Colonic mucosa (tissue), 4 donors: ENCODE data around the gene EZH1. TPM values are rescaled to one million over a fixed set of nuclear protein-coding genes. Genes with fewer than 3 reads are reported as not detected.

Experiments used
- DNase-seq: peaks from one replicate; pipeline ENCODE4 v3.0.0-alpha.2; 2020
- H3K27ac ChIP-seq: fragments of 200-600 bp; one replicate; pipeline ENCODE4 v1.8.0; 2021
- H3K27me3 ChIP-seq: fragments of 200-600 bp; one replicate; pipeline ENCODE4 v1.8.0; 2021
- H3K36me3 ChIP-seq: fragments of 200-600 bp; one replicate; pipeline ENCODE4 v1.8.0; 2021
- H3K4me1 ChIP-seq: fragments of 200-600 bp; one replicate; pipeline ENCODE4 v1.8.0; 2021; ENCODE audit warnings: mild to moderate bottlenecking
- H3K4me3 ChIP-seq: fragments of 200-600 bp; one replicate; pipeline ENCODE4 v1.8.0; 2021
- H3K9ac ChIP-seq, 2 donors: one replicate each; pipeline ENCODE4 v1.7.0; 2013; ENCODE audit warnings: control low read depth in 2 of 2, low read depth in 2 of 2, low read length in 2 of 2
- H3K9me3 ChIP-seq: fragments of 200-600 bp; one replicate; pipeline ENCODE4 v1.8.0; 2021
- intact Hi-C: fragments of 100-400 bp; cut with DNase I; formaldehyde crosslinking; loops from one replicate; pipeline ENCODE4 v1.14.1; 2022
- total RNA-seq, 2 donors: library from RNA; stranded (reverse); fragmentation: NEBNext Ultra II Directional in 1 of 2; extraction: Animal tissue kit (Norgen Biotek cat#: 25700) in 1 of 2; gene quantifications; one replicate each; pipeline ENCODE4 v1.2.1, GENCODE V29; 2021
- TF ChIP-seq, protein P1 (sequence below): fragments of 200-600 bp; IDR thresholded peaks from one replicate; pipeline ENCODE4 v1.8.0; 2022; ENCODE audit warnings: antibody characterized with exemption, mild to moderate bottlenecking
- donor health status: healthy.
- donor health status: DM: no; HTN: no; CAD: no.
- donor health status: DM: no; HTN: no; CAD: no.

EZH1 gene
- total RNA-seq, 2 donors from 2014 or later: 15.9 to 20.3 TPM

DNA sequence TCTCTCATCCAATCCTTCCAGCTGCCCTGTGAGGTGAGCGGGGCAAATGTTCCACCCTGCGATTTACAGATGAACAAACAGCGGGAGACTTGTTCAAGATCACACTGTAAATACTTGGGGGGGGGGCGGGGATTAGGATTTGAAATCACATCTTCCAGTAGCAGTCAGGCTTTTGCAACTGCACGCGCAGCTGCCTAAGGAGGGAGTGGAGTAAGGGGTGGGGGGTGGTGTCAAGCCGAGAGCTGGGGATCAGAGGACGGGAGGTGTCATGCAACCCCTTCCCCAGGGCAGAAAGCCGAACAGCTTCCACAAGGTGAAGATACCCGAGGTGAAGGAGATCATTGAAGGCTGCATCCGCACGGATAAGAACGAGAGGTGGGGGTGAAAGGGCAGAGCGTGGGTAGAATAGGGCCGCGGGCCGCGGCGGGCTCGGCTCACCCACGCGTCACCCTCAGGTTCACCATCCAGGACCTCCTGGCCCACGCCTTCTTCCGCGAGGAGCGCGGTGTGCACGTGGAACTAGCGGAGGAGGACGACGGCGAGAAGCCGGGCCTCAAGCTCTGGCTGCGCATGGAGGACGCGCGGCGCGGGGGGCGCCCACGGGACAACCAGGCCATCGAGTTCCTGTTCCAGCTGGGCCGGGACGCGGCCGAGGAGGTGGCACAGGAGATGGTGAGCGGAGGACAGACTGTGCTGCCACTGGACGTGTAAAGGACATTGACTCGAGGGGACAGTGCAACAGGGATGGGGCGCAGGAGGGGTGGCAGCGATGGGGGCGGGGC lies 40.2 kb upstream of the EZH1 start:
- DNase-seq: no peak
- H3K36me3 ChIP-seq: no peaks in the 10 kb centered on the region
- no peaks in the 10 kb centered on the region for H3K4me1 ChIP-seq
- intact Hi-C loops: no loop called here
- H3K4me3 ChIP-seq: no peak overlapping the region
- no peak overlapping the region for H3K27ac ChIP-seq
- no peaks in the 10 kb centered on the region for H3K9me3 ChIP-seq
- peaks cover 6% of the 10 kb centered on the region for H3K27me3 ChIP-seq
- TF ChIP-seq, protein P1, sequence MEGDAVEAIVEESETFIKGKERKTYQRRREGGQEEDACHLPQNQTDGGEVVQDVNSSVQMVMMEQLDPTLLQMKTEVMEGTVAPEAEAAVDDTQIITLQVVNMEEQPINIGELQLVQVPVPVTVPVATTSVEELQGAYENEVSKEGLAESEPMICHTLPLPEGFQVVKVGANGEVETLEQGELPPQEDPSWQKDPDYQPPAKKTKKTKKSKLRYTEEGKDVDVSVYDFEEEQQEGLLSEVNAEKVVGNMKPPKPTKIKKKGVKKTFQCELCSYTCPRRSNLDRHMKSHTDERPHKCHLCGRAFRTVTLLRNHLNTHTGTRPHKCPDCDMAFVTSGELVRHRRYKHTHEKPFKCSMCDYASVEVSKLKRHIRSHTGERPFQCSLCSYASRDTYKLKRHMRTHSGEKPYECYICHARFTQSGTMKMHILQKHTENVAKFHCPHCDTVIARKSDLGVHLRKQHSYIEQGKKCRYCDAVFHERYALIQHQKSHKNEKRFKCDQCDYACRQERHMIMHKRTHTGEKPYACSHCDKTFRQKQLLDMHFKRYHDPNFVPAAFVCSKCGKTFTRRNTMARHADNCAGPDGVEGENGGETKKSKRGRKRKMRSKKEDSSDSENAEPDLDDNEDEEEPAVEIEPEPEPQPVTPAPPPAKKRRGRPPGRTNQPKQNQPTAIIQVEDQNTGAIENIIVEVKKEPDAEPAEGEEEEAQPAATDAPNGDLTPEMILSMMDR: no peak
- H3K9ac ChIP-seq: no peak overlapping the region

DNA sequence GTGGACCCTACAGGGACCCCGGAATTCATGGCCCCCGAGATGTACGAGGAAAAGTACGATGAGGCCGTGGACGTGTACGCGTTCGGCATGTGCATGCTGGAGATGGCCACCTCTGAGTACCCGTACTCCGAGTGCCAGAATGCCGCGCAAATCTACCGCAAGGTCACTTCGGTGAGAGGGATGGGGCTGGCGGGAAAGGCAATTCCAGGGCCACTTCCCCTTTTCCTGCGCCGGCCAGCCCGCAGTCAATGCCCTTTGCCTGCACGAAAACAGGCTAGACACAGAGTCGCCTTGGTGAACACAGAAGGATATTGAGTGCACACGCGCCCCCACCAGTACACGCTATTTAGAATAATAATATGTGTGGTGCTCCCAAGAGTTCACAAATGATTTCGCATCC lies 39.6 kb upstream of the EZH1 start:
- H3K4me3 ChIP-seq: no peak overlapping the region
- intact Hi-C loops: no loop called here
- TF ChIP-seq, protein P1: no peak
- H3K4me1 ChIP-seq: no peaks in the 10 kb centered on the region
- peaks cover 6% of the 10 kb centered on the region for H3K27me3 ChIP-seq
- H3K9me3 ChIP-seq: no peaks in the 10 kb centered on the region
- no peak overlapping the region for H3K27ac ChIP-seq
- no peak for DNase-seq
- no peak overlapping the region for H3K9ac ChIP-seq
- no peaks in the 10 kb centered on the region for H3K36me3 ChIP-seq

DNA sequence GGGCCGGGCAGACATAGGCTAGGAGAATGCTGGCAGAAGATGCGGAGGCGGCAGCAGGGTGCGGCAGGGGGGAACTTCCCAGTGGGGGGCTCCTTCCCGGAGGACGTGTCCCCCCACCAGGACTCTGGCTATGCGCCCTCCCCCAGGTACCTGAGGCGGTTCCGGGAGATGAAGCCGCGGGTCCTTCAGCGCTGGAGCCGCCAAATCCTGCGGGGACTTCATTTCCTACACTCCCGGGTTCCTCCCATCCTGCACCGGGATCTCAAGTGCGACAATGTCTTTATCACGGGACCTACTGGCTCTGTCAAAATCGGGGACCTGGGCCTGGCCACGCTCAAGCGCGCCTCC lies 38.9 kb upstream of the EZH1 start:
- no peaks in the 10 kb centered on the region for H3K4me1 ChIP-seq

GRCh38 chr17:42783062-42783790 lies 38.4 kb upstream of the EZH1 start:
- H3K9me3 ChIP-seq: no peaks in the 10 kb centered on the region
- peak overlapping the region in 1 of 2 donors; percentile 82 for H3K9ac ChIP-seq
- H3K4me3 ChIP-seq: peak overlapping the region; percentile 48
- intact Hi-C loops: no loop called here
- no peaks in the 10 kb centered on the region for H3K36me3 ChIP-seq
- DNase-seq: no peak
- peaks cover 6% of the 10 kb centered on the region for H3K27me3 ChIP-seq
- no peak overlapping the region for H3K27ac ChIP-seq
- no peaks in the 10 kb centered on the region for H3K4me1 ChIP-seq
- TF ChIP-seq, protein P1: no peak

More for the DNA sequence above, 38.9 kb upstream of the EZH1 start:
- Histone ChIP-seq H3K27ac (no peak overlapping the region), H3K9ac (no peak overlapping the region), H3K36me3 (no peaks in the 10 kb centered on the region), H3K4me3 (no peak overlapping the region), H3K9me3 (no peaks in the 10 kb centered on the region), H3K27me3 (peaks cover 6% of the 10 kb centered on the region)
- TF ChIP-seq, protein P1: no peak
- no peak for DNase-seq
- intact Hi-C loops: no loop called here

GRCh38 chr17:42782166-42783061 lies 37.6 kb upstream of the EZH1 start:
- H3K27me3 ChIP-seq: peaks cover 6% of the 10 kb centered on the region
- no peak overlapping the region for H3K27ac ChIP-seq
- no peaks in the 10 kb centered on the region for H3K4me1 ChIP-seq
- DNase-seq: no peak
- peak overlapping the region; percentile 77 to 82 for H3K9ac ChIP-seq
- H3K36me3 ChIP-seq: no peaks in the 10 kb centered on the region
- H3K4me3 ChIP-seq: peak overlapping the region; percentile 48
- TF ChIP-seq, protein P1: no peak
- intact Hi-C loops: no loop called here
- no peaks in the 10 kb centered on the region for H3K9me3 ChIP-seq
